NCI-H146 treated with DMSO at 0.1 percent for 48 hours (cell line): Measurements from ENCODE around the gene FAAP100.

Source experiments
- DNase-seq: peaks from one replicate; lab custom pipeline; 2025; ENCODE audit not compliant: unreplicated experiment; lab: John Stamatoyannopoulos, UW

FAAP100 gene

GRCh38 chr17:81492202-81492601 is 60.0 kb downstream of the FAAP100 start:
- DNase-seq: no peak

- DNase-seq: no peak
Observed at GRCh38 chr17:81491761-81492160, 60.4 kb downstream of the FAAP100 start.

GRCh38 chr17:81491181-81491581 is 61.0 kb downstream of the FAAP100 start:
- DNase-seq: no peak

- no peak for DNase-seq
Observed at GRCh38 chr17:81489998-81490992, 61.9 kb downstream of the FAAP100 start.
